ENCODE data around the gene INHBB.
A peak's percentile ranks its signal among the peaks of the same experiment; 100 is the strongest.
"Not testable (repeated sequence)": the region's sequence is repeated elsewhere in the genome, so short reads cannot be mapped to it uniquely, and the experiment has no call there.

INHBB gene

GRCh38 chr2:120381661-120382060, 35.7 kb downstream of the INHBB start:
- DNase-seq (ENCODE audit: low read depth), result no peak

GRCh38 chr2:120382541-120383144, 36.7 kb downstream of the INHBB start:
- no peak for DNase-seq (ENCODE audit: low read depth)

GRCh38 chr2:120383191-120383590, 37.3 kb downstream of the INHBB start:
- no peak for DNase-seq (ENCODE audit: low read depth)

GRCh38 chr2:120383631-120384340, 37.9 kb downstream of the INHBB start:
- no peak for DNase-seq (ENCODE audit: low read depth)

GRCh38 chr2:120384486-120385354, 38.8 kb downstream of the INHBB start:
- DNase-seq (ENCODE audit: low read depth), result no peak

GRCh38 chr2:120385355-120386127, 39.6 kb downstream of the INHBB start:
- DNase-seq (ENCODE audit: low read depth), result no peak

GRCh38 chr2:120388222-120389035, 42.5 kb downstream of the INHBB start:
- no peak for DNase-seq (ENCODE audit: low read depth)

- DNase-seq (ENCODE audit: low read depth), result no peak
Measured at GRCh38 chr2:120389036-120389391, 43.1 kb downstream of the INHBB start.

GRCh38 chr2:120390381-120391055, 44.6 kb downstream of the INHBB start:
- DNase-seq (ENCODE audit: low read depth), result no peak

- not testable (repeated sequence) for DNase-seq (ENCODE audit: low read depth)
Measured at GRCh38 chr2:120391382-120391781, 45.4 kb downstream of the INHBB start.

- no peak for DNase-seq (ENCODE audit: low read depth)
Measured at GRCh38 chr2:120391911-120392665, 46.2 kb downstream of the INHBB start.

- DNase-seq (ENCODE audit: low read depth), result no peak
Measured at GRCh38 chr2:120392923-120393322, 47.0 kb downstream of the INHBB start.

GRCh38 chr2:120393456-120393855, 47.5 kb downstream of the INHBB start:
- DNase-seq (ENCODE audit: low read depth), result no peak

- no peak for DNase-seq (ENCODE audit: low read depth)
Measured at GRCh38 chr2:120394764-120395163, 48.8 kb downstream of the INHBB start.

- DNase-seq (ENCODE audit: low read depth), result no peak
Measured at GRCh38 chr2:120395221-120396012, 49.5 kb downstream of the INHBB start.

- no peak for DNase-seq (ENCODE audit: low read depth)
Measured at GRCh38 chr2:120396013-120396860, 50.3 kb downstream of the INHBB start.

- DNase-seq (ENCODE audit: low read depth), result peak; percentile 88
Measured at GRCh38 chr2:120396861-120397811, 51.2 kb downstream of the INHBB start.

Measured in EH (cell line).